Measurements from ENCODE around the gene MAGI1.
"Not testable (repeated sequence)": the region's sequence is repeated elsewhere in the genome, so short reads cannot be mapped to it uniquely, and the experiment has no call there.

MAGI1 gene

GRCh38 chr3:65545429-65545828 is 493.3 kb downstream of the MAGI1 start:
- no peak for DNase-seq

GRCh38 chr3:65543391-65543790 is 495.3 kb downstream of the MAGI1 start:
- not testable (repeated sequence) for DNase-seq

DNA sequence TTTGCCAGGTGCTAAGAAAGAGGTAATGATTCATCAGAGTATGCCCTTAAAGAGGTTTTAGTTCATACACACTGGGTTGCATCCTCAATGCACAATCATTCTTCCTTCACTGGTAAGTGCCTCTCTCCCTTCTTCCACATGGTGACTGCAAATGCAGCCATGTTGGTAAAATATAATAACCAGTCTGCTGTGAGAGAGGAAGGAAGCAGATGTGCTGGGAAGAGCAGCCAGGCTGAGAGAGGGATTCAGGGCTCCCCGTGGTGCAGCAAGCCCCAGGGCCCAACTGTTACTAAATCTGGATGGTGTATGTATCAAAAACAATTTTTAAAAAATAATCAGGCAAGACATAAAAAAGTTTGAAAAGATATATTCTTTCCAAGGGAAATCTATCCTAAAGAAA is 498.1 kb downstream of the MAGI1 start:
- no peak for DNase-seq

- no peak for DNase-seq
These were observed 499.1 kb downstream of the MAGI1 start for GRCh38 chr3:65539616-65540015.

- no peak for DNase-seq
These were observed 500.6 kb downstream of the MAGI1 start for GRCh38 chr3:65538101-65538500.

DNA sequence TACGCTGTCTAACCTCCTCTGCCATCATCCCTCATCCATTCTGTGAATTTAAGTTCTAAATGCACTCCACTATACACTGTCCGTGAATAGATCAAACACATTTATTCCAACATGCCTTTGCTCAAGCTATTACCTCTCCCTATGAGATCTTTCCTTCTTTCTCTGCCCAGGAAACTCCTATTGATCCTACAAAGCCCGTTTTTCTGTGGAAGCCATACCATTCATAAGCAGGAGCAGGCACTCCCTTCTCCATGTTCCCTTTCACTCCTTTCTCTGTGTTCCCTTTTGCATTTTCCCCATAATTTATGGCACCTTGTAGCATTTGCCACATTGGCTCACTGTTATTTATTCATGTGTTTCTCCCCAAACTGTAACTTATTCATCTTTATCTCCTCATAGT is 501.6 kb downstream of the MAGI1 start:
- DNase-seq, result no peak

- DNase-seq, result no peak
These were observed 503.5 kb downstream of the MAGI1 start for GRCh38 chr3:65535260-65535659.

DNA sequence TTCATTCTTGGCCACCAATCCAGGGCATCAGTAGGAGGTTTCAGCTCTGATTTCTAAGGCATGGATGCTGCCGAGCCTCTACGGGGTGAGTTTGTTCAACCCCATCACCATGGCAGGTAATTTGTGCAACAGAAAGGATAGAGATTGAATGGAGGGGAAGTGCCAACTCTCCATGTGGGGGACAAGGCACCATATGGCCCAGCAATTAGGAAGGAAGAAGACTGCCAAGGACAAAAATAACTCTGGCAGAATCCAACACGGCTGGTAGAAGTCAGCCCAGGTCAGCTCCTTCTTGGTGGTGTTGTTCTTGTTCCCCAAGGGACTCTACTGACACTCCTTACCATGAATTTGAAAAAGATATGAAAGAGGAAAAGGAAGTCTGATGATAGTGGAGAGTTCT is 503.9 kb downstream of the MAGI1 start:
- DNase-seq, result no peak

DNA sequence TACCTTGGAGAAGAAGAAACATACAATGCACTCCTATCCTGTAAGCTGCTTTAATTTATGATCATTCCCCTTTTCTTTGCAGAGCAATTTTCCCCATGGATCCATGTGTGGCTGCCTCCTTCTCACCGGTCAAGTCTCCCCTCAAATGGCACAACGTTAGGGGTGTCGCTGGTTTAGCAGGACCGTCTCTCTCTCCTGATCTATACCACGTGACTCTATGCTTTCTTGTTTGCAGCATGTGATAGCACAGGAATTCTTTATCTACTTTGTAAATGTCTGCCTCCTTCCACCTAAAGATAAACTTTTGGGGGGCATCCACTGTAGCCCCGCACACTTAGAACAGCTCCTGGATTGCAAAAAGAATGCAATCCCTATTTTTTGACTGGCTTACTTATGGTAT is 506.0 kb downstream of the MAGI1 start:
- DNase-seq, result no peak

GRCh38 chr3:65532215-65532614 is 506.5 kb downstream of the MAGI1 start:
- DNase-seq, result no peak

DNA sequence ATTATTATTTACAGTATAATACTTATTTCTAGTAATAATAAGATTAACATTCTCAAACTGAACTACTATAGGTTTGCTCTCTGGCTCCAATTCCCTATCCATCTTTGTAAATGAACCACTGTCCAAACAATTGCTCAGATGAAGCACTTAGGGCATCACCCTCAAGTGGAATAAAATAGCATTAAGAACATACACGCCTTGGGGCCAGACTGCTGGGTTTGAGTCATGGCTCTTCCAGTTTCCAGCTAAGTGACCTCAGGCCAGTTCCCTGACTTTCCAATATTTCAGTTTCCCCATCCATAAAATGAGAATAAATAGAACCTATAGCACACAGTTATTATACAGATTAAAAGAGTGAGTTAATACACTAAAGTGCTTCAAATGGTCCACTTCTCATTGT is 507.2 kb downstream of the MAGI1 start:
- DNase-seq, result no peak

DNA sequence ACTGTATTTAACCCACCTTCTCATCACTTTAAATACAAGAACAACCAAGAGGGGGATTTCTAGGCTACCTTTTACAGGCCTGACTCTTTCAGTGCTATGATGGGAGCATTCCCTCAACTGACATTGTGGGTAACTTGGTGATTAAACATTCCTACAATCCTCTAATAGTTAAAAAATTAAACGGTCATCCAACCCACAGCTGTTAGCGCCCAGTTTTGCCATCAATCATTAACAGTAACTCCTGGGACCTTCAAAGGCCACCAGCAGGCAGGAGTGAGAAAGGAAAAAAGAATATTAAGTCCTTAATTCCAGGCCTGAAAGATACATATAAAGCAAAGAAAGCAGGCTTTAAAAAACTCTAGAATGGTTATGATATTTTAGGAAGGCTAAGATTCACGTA is 512.1 kb downstream of the MAGI1 start:
- no peak for DNase-seq

DNA sequence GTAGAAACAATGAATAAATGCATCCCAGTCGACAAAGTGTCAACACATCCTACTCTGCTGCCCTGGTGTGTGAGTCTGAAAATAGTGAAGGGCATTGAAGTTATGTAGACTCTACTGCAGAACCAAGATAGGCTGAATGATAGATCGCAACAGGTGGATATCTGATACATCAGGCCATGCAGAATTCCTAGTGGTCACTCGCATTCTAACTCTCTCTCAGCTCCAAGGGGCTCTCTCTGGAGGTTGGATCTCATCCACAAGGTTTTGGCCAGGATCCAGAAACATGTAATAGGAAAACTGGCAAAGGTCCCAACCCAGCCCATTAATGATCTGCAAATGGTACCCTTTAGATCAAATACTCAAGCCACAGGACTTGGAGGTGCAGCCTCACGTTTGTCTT is 514.1 kb downstream of the MAGI1 start:
- peak; percentile 39 for DNase-seq

GRCh38 chr3:65523878-65524277 is 514.8 kb downstream of the MAGI1 start:
- DNase-seq, result no peak

DNA sequence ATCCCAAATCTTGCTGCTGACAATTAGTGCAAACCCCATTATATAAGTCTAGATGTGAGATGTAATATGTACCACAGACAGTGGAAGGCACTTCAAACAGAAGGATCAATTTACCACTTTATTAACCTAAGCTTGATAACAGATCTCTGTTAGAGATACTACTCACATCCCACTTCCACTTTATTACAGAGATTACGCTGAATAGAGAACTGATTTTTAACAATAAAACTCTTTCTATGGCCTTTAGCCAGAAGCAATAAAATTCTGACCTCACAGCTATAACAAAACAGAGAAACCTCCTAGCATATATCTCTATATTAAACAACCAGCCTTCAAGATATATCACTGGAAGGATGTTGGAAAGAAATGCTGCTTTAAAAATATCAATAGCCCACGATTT is 517.7 kb downstream of the MAGI1 start:
- no peak for DNase-seq

GRCh38 chr3:65516998-65517397 is 521.7 kb downstream of the MAGI1 start:
- no peak for DNase-seq

GRCh38 chr3:65514317-65514716 is 524.4 kb downstream of the MAGI1 start:
- not testable (repeated sequence) for DNase-seq

DNA sequence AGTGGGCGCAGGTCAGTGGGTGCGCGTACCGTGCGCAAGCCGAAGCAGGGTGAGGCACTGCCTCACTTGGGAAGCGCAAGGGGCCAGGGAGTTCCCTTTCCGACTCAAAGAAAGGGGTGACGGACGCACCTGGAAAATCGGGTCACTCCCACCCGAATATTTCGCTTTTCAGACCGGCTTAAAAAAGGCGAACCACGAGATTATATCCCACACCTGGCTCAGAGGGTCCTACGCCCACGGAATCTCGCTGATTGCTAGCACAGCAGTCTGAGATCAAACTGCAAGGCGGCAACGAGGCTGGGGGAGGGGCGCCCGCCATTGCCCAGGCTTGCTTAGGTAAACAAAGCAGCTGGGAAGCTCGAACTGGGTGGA is 529.3 kb downstream of the MAGI1 start:
- DNase-seq, result not testable (repeated sequence)

DNA sequence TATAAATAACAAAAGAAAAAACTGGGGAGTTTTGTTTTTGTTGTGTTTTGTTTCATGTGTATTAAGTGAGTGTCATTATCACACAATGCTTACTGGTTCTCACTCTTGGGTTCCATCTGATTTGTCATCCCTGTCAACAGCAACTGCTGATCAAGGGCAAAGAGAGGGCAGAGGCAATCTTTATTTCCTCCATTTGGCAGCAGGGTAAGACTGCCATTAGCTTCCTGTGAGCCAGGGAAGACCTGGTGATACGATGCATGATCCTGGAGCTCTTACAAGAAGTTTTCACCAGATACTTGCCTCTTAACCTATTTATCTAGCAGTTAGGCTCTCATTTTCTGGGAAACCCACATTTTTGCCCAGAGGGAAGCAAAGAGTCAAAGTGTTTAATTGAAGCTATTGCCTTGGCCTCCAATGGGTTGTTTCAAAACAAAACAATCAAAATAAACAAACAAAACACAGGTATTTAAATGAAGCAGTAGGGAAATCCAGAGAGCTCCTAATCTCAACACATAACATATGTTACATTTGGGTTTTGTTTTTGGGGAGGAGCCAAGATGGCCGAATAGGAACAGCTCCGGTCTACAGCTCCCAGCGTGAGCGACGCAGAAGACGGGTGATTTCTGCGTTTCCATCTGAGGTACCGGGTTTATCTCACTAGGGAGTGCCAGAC is 529.8 kb downstream of the MAGI1 start:
- no peak for DNase-seq

GRCh38 chr3:65507437-65507836 is 531.3 kb downstream of the MAGI1 start:
- DNase-seq, result no peak

DNA sequence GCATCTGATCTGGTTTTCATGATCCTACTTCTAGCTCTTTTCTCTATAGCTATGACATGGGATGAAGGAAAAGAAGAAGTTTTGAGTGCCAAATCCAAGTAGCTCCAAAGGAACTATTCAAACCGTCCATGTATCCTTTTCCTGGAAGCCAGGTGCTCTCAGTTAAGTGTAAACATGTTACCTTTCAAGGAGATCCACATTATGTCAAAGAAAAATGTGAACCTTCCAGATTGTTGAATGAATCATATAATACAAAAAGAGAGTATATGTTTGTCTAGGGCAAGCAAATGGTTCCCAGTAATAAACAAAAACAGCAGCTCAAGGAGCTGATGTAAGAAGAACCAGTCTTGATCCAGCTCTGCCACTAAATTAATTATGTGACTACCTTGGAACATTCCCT is 534.9 kb downstream of the MAGI1 start:
- DNase-seq, result no peak

DNA sequence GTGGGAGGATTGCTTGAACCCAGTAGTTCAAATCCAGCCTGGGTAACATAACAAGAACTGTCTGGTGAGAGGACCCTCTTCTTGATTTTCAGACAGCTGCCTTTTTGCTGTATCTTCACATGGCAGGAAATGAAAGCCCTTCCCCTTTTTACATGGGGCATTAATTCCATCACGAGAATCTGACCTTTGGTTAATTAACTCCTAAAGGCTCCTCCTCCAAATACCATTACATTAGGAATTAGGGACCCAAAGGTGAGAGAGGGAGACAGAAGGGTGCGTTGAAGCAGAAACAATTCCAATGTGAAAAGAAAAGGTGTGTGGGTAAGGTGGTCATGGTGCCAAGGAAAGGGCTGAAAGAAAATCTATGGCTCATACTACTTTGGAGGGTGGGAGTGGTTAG is 536.2 kb downstream of the MAGI1 start:
- DNase-seq, result no peak

GRCh38 chr3:65500398-65501306 is 538.1 kb downstream of the MAGI1 start:
- DNase-seq, result no peak

DNA sequence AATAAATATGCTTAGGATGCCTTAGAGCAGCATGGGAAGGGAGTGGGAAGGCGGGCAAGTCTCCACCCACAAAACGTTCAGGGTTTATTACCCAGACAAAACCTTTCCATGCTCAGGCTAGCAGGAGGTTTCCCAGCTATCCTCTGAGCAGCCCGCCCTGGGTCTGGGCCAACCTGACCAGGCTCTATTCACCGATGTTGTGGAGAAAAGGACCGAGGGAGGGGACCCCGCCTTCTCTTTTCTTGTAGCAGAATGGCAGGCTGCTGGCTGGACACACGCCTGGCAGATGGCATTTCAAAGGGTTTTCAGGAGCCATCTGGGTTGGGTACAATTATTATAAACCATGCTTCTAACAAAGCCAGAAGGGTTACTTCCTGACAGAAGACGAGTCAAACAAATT is 540.9 kb downstream of the MAGI1 start:
- DNase-seq, result peak; percentile 34

DNA sequence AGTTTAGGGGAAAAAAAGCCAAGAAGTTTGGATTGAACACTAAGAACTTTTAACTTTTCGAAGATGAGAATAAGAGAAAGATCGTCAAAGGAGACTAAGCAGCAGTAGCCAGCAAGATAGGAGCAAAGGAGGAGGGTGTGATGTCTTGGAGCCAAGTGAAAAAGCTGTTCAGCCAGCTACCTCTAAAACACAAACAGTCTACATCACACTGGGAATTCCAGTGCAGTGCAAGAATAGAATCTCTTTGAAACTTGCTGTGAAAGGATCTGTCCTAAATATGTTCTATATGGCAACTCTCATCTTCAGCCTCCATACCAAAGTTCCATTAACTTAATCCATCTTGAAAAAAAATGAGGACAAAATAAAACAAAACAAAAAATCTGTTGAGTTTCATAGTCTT is 541.5 kb downstream of the MAGI1 start:
- DNase-seq, result no peak
